ENCODE results near the gene USP31. TPM values are rescaled to one million over a fixed set of nuclear protein-coding genes. Genes with fewer than 3 reads are reported as not detected.
"Not testable (repeated sequence)": the region's sequence is repeated elsewhere in the genome, so short reads cannot be mapped to it uniquely, and the experiment has no call there.

The USP31 gene
- polyA plus RNA-seq, 1 donor: 4.5 TPM

- Histone ChIP-seq H3K27me3 (ENCODE audit: control insufficient read depth, insufficient read depth, low read length) (no peaks in the 10 kb centered on the region), H3K36me3 (ENCODE audit: control insufficient read depth, insufficient read depth, low read length) (peaks cover 2% of the 10 kb centered on the region), H3K9me3 (ENCODE audit: control insufficient read depth, low read depth, low read length) (no peaks in the 10 kb centered on the region), H3K4me1 (ENCODE audit: control insufficient read depth, insufficient read depth, low read length) (peaks cover 6% of the 10 kb centered on the region), H3K27ac (ENCODE audit: low read length) (no peak overlapping the region), H3K4me3 (ENCODE audit: low read length) (no peak overlapping the region)
- no peak for DNase-seq
- WGBS (ENCODE audit: insufficient coverage, low lambda C conversion rate): no CpG with 5 or more reads among the region's 3 CpGs
Observed at GRCh38 chr16:23103603-23104002, 45.6 kb downstream of the USP31 start.

GRCh38 chr16:23101012-23101550, 48.2 kb downstream of the USP31 start:
- no peaks in the 10 kb centered on the region for H3K9me3 ChIP-seq (ENCODE audit: control insufficient read depth, low read depth, low read length)
- H3K4me1 ChIP-seq (ENCODE audit: control insufficient read depth, insufficient read depth, low read length): peaks cover 6% of the 10 kb centered on the region
- no peak overlapping the region for H3K27ac ChIP-seq (ENCODE audit: low read length)
- no peaks in the 10 kb centered on the region for H3K36me3 ChIP-seq (ENCODE audit: control insufficient read depth, insufficient read depth, low read length)
- DNase-seq: peak in 1 of 2 donors; percentile 33
- no peaks in the 10 kb centered on the region for H3K27me3 ChIP-seq (ENCODE audit: control insufficient read depth, insufficient read depth, low read length)
- no peak overlapping the region for H3K4me3 ChIP-seq (ENCODE audit: low read length)
- WGBS (ENCODE audit: insufficient coverage, low lambda C conversion rate): no CpG with 5 or more reads among the region's 5 CpGs

- not testable (repeated sequence) for H3K27ac ChIP-seq (ENCODE audit: low read length); DNase-seq; H3K27me3 ChIP-seq (ENCODE audit: control insufficient read depth, insufficient read depth, low read length); H3K4me1 ChIP-seq (ENCODE audit: control insufficient read depth, insufficient read depth, low read length); H3K9me3 ChIP-seq (ENCODE audit: control insufficient read depth, low read depth, low read length); H3K36me3 ChIP-seq (ENCODE audit: control insufficient read depth, insufficient read depth, low read length); H3K4me3 ChIP-seq (ENCODE audit: low read length)
- WGBS (ENCODE audit: insufficient coverage, low lambda C conversion rate): no CpG with 5 or more reads among the region's 2 CpGs
Observed at GRCh38 chr16:23096450-23096849, 52.8 kb downstream of the USP31 start.

GRCh38 chr16:23094136-23094535, 55.1 kb downstream of the USP31 start:
- no CpG with 5 or more reads among the region's 5 CpGs for WGBS (ENCODE audit: insufficient coverage, low lambda C conversion rate)

GRCh38 chr16:23092801-23093117, 56.5 kb downstream of the USP31 start:
- H3K4me1 ChIP-seq (ENCODE audit: control insufficient read depth, insufficient read depth, low read length): no peaks in the 10 kb centered on the region
- peaks cover 6% of the 10 kb centered on the region for H3K36me3 ChIP-seq (ENCODE audit: control insufficient read depth, insufficient read depth, low read length)
- H3K9me3 ChIP-seq (ENCODE audit: control insufficient read depth, low read depth, low read length): no peaks in the 10 kb centered on the region
- no peaks in the 10 kb centered on the region for H3K27me3 ChIP-seq (ENCODE audit: control insufficient read depth, insufficient read depth, low read length)
- no peak overlapping the region for H3K27ac ChIP-seq (ENCODE audit: low read length)
- 100% methylated on average over 1 of the region's 1 CpG for WGBS (ENCODE audit: insufficient coverage, low lambda C conversion rate)
- H3K4me3 ChIP-seq (ENCODE audit: low read length): no peak overlapping the region
- no peak for DNase-seq

More at GRCh38 chr16:23094136-23094535, 55.1 kb downstream of the USP31 start:
- H3K4me1 ChIP-seq (ENCODE audit: control insufficient read depth, insufficient read depth, low read length); H3K36me3 ChIP-seq (ENCODE audit: control insufficient read depth, insufficient read depth, low read length); DNase-seq; H3K27me3 ChIP-seq (ENCODE audit: control insufficient read depth, insufficient read depth, low read length); H3K4me3 ChIP-seq (ENCODE audit: low read length); H3K9me3 ChIP-seq (ENCODE audit: control insufficient read depth, low read depth, low read length); H3K27ac ChIP-seq (ENCODE audit: low read length): not testable (repeated sequence)

GRCh38 chr16:23092072-23092800, 57.0 kb downstream of the USP31 start:
- Histone ChIP-seq H3K9me3 (ENCODE audit: control insufficient read depth, low read depth, low read length) (no peaks in the 10 kb centered on the region), H3K27ac (ENCODE audit: low read length) (no peak overlapping the region), H3K4me3 (ENCODE audit: low read length) (no peak overlapping the region), H3K36me3 (ENCODE audit: control insufficient read depth, insufficient read depth, low read length) (peaks cover 6% of the 10 kb centered on the region), H3K27me3 (ENCODE audit: control insufficient read depth, insufficient read depth, low read length) (no peaks in the 10 kb centered on the region), H3K4me1 (ENCODE audit: control insufficient read depth, insufficient read depth, low read length) (no peaks in the 10 kb centered on the region)
- no peak for DNase-seq
- 67% methylated on average over 1 of the region's 4 CpGs for whole genome bisulfite sequencing (ENCODE audit: insufficient coverage, low lambda C conversion rate)

- Histone ChIP-seq H3K9me3 (ENCODE audit: control insufficient read depth, low read depth, low read length) (no peaks in the 10 kb centered on the region), H3K27me3 (ENCODE audit: control insufficient read depth, insufficient read depth, low read length) (no peaks in the 10 kb centered on the region), H3K36me3 (ENCODE audit: control insufficient read depth, insufficient read depth, low read length) (peaks cover 8% of the 10 kb centered on the region), H3K27ac (ENCODE audit: low read length) (no peak overlapping the region), H3K4me1 (ENCODE audit: control insufficient read depth, insufficient read depth, low read length) (no peaks in the 10 kb centered on the region), H3K4me3 (ENCODE audit: low read length) (no peak overlapping the region)
- 100% methylated on average over 1 of the region's 8 CpGs for WGBS (ENCODE audit: insufficient coverage, low lambda C conversion rate)
- DNase-seq: no peak
Observed at GRCh38 chr16:23089111-23089510, 60.1 kb downstream of the USP31 start.

- Histone ChIP-seq H3K27me3 (ENCODE audit: control insufficient read depth, insufficient read depth, low read length) (no peaks in the 10 kb centered on the region), H3K4me1 (ENCODE audit: control insufficient read depth, insufficient read depth, low read length) (no peaks in the 10 kb centered on the region), H3K36me3 (ENCODE audit: control insufficient read depth, insufficient read depth, low read length) (peaks cover 14% of the 10 kb centered on the region), H3K9me3 (ENCODE audit: control insufficient read depth, low read depth, low read length) (no peaks in the 10 kb centered on the region), H3K4me3 (ENCODE audit: low read length) (no peak overlapping the region), H3K27ac (ENCODE audit: low read length) (no peak overlapping the region)
- DNase-seq: no peak
- WGBS (ENCODE audit: insufficient coverage, low lambda C conversion rate): no CpG with 5 or more reads among the region's 4 CpGs
Observed at GRCh38 chr16:23088018-23088417, 61.2 kb downstream of the USP31 start.

GRCh38 chr16:23085949-23086348, 63.3 kb downstream of the USP31 start:
- Histone ChIP-seq H3K9me3 (ENCODE audit: control insufficient read depth, low read depth, low read length) (no peaks in the 10 kb centered on the region), H3K36me3 (ENCODE audit: control insufficient read depth, insufficient read depth, low read length) (peaks cover 21% of the 10 kb centered on the region), H3K27ac (ENCODE audit: low read length) (no peak overlapping the region), H3K4me1 (ENCODE audit: control insufficient read depth, insufficient read depth, low read length) (no peaks in the 10 kb centered on the region), H3K4me3 (ENCODE audit: low read length) (no peak overlapping the region), H3K27me3 (ENCODE audit: control insufficient read depth, insufficient read depth, low read length) (no peaks in the 10 kb centered on the region)
- no CpG with 5 or more reads among the region's 3 CpGs for WGBS (ENCODE audit: insufficient coverage, low lambda C conversion rate)
- DNase-seq: no peak

- WGBS (ENCODE audit: insufficient coverage, low lambda C conversion rate): no CpG with 5 or more reads among the region's 9 CpGs
- no peak for DNase-seq
- Histone ChIP-seq H3K27me3 (ENCODE audit: control insufficient read depth, insufficient read depth, low read length) (no peaks in the 10 kb centered on the region), H3K4me1 (ENCODE audit: control insufficient read depth, insufficient read depth, low read length) (no peaks in the 10 kb centered on the region), H3K36me3 (ENCODE audit: control insufficient read depth, insufficient read depth, low read length) (peaks cover 27% of the 10 kb centered on the region), H3K9me3 (ENCODE audit: control insufficient read depth, low read depth, low read length) (no peaks in the 10 kb centered on the region), H3K4me3 (ENCODE audit: low read length) (no peak overlapping the region), H3K27ac (ENCODE audit: low read length) (no peak overlapping the region)
Observed at GRCh38 chr16:23082161-23082788, 67.0 kb downstream of the USP31 start.

All from large intestine (tissue), 3 donors.